GM23248 (cell line): ENCODE data around the gene RAPSN. TPM values are rescaled to one million over a fixed set of nuclear protein-coding genes. Genes with fewer than 3 reads are reported as not detected.

ENCODE experiments used
- DNase-seq: peaks from one replicate; pipeline ENCODE4 v3.0.0-alpha.2; 2015
- H2AFZ ChIP-seq: fragments of 200-600 bp; sonication (generic); 2 replicates; pipeline ENCODE4 v1.6.1; 2016; ENCODE audit warnings: antibody characterized with exemption
- H3F3A ChIP-seq: fragments of 200-600 bp; sonication (generic); 2 replicates; pipeline ENCODE4 v1.6.1; 2016; ENCODE audit warnings: mild to moderate bottlenecking, antibody characterized with exemption, mixed run types; ENCODE audit not compliant: insufficient read depth
- H3K27ac ChIP-seq: fragments of 200-600 bp; sonication (generic); 2 replicates; pipeline ENCODE4 v1.5.1; 2016; ENCODE audit warnings: mild to moderate bottlenecking
- H3K27me3 ChIP-seq: fragments of 200-600 bp; sonication (generic); replicated peaks from 2 replicates; pipeline ENCODE4 v1.6.1; 2016; ENCODE audit warnings: mild to moderate bottlenecking; ENCODE audit not compliant: insufficient read depth
- H3K36me3 ChIP-seq: fragments of 200-600 bp; sonication (generic); 2 replicates; pipeline ENCODE4 v1.6.1; 2016; ENCODE audit warnings: low read depth, mild to moderate bottlenecking
- H3K4me1 ChIP-seq: fragments of 200-600 bp; sonication (generic); 2 replicates; pipeline ENCODE4 v1.6.1; 2016; ENCODE audit warnings: mild to moderate bottlenecking; ENCODE audit not compliant: insufficient read depth
- H3K4me2 ChIP-seq: fragments of 200-600 bp; sonication (generic); one replicate; pipeline ENCODE4 v1.6.1; 2016; ENCODE audit warnings: mild to moderate bottlenecking; ENCODE audit not compliant: unreplicated experiment
- H3K4me3 ChIP-seq: fragments of 200-600 bp; sonication (generic); 2 replicates; pipeline ENCODE4 v1.5.1; 2016; ENCODE audit warnings: mild to moderate bottlenecking
- H3K79me2 ChIP-seq: fragments of 200-600 bp; sonication (generic); 2 replicates; pipeline ENCODE4 v1.6.1; 2016; ENCODE audit warnings: mild to moderate bottlenecking; ENCODE audit not compliant: insufficient read depth
- H3K9ac ChIP-seq: fragments of 200-600 bp; sonication (generic); 2 replicates; pipeline ENCODE4 v1.6.1; 2016; ENCODE audit warnings: mild to moderate bottlenecking
- H3K9me2 ChIP-seq: fragments of 200-600 bp; sonication (generic); 2 replicates; pipeline ENCODE4 v1.6.1; 2016; ENCODE audit warnings: mixed run types, mild to moderate bottlenecking, moderate library complexity; ENCODE audit not compliant: insufficient read depth
- H3K9me3 ChIP-seq: fragments of 200-600 bp; sonication (generic); one replicate; pipeline ENCODE4 v1.6.1; 2017; ENCODE audit warnings: low read depth
- H4K20me1 ChIP-seq: fragments of 200-600 bp; sonication (generic); 2 replicates; pipeline ENCODE4 v1.6.0; 2016; ENCODE audit not compliant: insufficient read depth
- EZH2 ChIP-seq: fragments of 200-600 bp; sonication (generic); IDR thresholded peaks from 2 replicates; pipeline ENCODE4 v1.6.1; 2018; ENCODE audit warnings: antibody characterized with exemption, mild to moderate bottlenecking; ENCODE audit not compliant: insufficient read depth, poor library complexity, severe bottlenecking
- EZH2phosphoT487 ChIP-seq: fragments of 200-600 bp; sonication (generic); IDR thresholded peaks from 2 replicates; pipeline ENCODE4 v1.6.1; 2018; ENCODE audit warnings: antibody characterized with exemption, moderate library complexity, mild to moderate bottlenecking, low read depth; ENCODE audit not compliant: insufficient read depth
- WGBS, 2 experiments: methylation state at CpG; one replicate each; pipeline ENCODE4 v1.1.6; 2015 to 2017; ENCODE audit warnings: low lambda C conversion rate in 2 of 2, low coverage in 1 of 2; ENCODE audit errors: missing lambda C conversion rate in 2 of 2; 5-methylcytosine and 5-hydroxymethylcytosine counted together
- in situ Hi-C: fragments of 300-500 bp; cut with MboI; formaldehyde crosslinking; loops from 2 replicates; pipeline ENCODE4 v1.15.0; 2020
- polyA plus RNA-seq: library from polyadenylated mRNA; unstranded; fragments of >200 nt; fragmentation: Nextera tagmentation; extraction: Ambion mirVana; gene quantifications from 2 replicates; pipeline ENCODE4 v1.2.1, GENCODE V29; 2016
- total RNA-seq: library from RNA; depleted of rRNA; stranded (reverse); fragments of >200 nt; shearing (Covaris generic); gene quantifications from 2 replicates; pipeline ENCODE4 v1.2.3, GENCODE V29; 2014

Gene RAPSN
- total and polyA plus RNA-seq, 2 experiments from 2014 or later: 0.11 to 0.22 TPM

DNA sequence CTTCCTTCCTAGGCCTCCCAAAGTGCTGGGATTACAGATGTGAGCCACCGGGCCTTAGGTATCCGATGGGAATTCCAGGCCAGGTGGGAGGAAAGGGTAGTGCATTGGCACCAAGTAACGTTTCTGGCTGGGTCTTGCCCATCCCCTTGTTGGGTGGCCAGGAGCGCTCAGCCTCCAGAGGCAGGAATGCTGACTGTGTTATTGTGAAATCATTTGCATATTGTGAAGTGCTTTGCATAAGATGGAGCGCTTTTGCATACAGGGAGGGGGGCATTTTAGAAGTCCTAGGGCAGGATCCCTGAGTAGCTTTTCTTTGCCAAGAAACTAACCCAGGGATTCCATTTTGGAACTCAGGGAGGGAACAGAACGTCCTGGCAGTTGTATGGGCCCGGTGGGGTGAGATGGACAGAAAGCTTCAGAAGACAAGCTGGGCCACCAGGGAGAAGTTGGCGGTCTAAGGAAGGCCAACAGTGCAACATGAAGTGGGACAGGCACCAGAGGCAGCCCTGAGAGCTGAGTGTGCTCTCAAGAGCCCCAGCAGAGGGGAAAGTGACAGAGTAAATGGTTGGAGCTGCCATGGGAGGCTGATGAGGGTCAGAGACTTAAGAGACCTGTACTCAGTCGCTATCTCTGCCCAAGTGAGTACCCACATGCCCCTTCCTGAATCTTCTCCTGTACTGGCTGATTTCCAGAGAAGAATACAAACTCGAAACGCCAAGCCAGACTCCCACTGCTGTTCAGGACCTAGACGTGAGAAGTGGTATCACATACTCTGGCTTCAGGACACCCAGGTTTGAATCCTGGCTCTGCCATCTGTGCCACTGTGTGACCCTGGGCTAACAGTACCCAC is 41.8 kb downstream of the RAPSN start:
- 41 to 43% methylated on average over 12 of the region's 12 CpGs for WGBS, 2 experiments
- no peak for TF ChIP-seq EZH2phosphoT487
- no peak for TF ChIP-seq EZH2
- H4K20me1 ChIP-seq: no peaks in the 10 kb centered on the region

GRCh38 chr11:47403571-47403970 is 45.4 kb downstream of the RAPSN start:
- 68 to 70% methylated on average over 3 of the region's 3 CpGs for WGBS, 2 experiments
- Histone ChIP-seq H4K20me1 (no peaks in the 10 kb centered on the region), H3K9me3 (no peaks in the 10 kb centered on the region), H3K4me3 (no peak overlapping the region), H3K9ac (no peak overlapping the region), H3K79me2 (peaks cover under 1% of the 10 kb centered on the region; the same call in 1 of the 2 replicates), H3K4me2 (no peak overlapping the region), H3K27ac (no peak overlapping the region), H3K4me1 (peaks cover 10% of the 10 kb centered on the region), H3K27me3 (no peaks in the 10 kb centered on the region), H2AFZ (no peak overlapping the region), H3K9me2 (no peaks in the 10 kb centered on the region), H3F3A (peaks cover 14% of the 10 kb centered on the region), H3K36me3 (no peaks in the 10 kb centered on the region)
- no peak for TF ChIP-seq EZH2
- TF ChIP-seq EZH2phosphoT487: no peak
- in situ Hi-C loops: no loop called here
- no peak for DNase-seq

More for the DNA sequence above, 41.8 kb downstream of the RAPSN start:
- Histone ChIP-seq H3K36me3 (no peaks in the 10 kb centered on the region), H3K4me2 (peak overlapping the region; percentile 97), H3K9me3 (no peaks in the 10 kb centered on the region), H3K27me3 (no peaks in the 10 kb centered on the region), H3K79me2 (peaks cover 36% of the 10 kb centered on the region), H2AFZ (peak overlapping the region; percentile 85), H3K9me2 (no peaks in the 10 kb centered on the region), H3K27ac (peak overlapping the region; percentile 100), H3F3A (peaks cover 31% of the 10 kb centered on the region), H3K9ac (peak overlapping the region; percentile 100), H3K4me3 (peak overlapping the region; percentile 81), H3K4me1 (peaks cover 29% of the 10 kb centered on the region)
- in situ Hi-C loops: no loop called here
- DNase-seq: peak; percentile 38

DNA sequence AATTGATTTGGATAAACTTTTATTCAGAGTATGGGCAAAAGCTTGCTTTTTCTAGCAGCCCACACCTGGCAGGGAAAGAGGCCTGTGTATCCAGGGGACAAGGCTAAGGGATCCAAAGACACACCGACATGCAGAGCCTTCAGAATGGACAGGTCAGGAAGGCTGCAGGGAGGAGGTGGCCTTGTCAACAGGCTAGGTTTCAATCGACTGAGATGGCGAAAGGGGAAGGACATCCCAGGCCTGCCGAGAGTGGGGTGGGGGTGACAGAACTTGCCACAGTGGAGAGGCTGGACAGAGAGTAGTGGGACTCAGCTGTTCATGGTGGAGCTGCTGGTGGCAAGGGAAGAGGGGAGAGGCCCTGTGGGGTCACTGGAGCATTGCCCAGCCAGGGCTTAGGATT is 45.8 kb downstream of the RAPSN start:
- H3K4me1 ChIP-seq: peaks cover 10% of the 10 kb centered on the region
- no peak overlapping the region for H3K9ac ChIP-seq
- H2AFZ ChIP-seq: no peak overlapping the region
- peaks cover 14% of the 10 kb centered on the region for H3F3A ChIP-seq
- H3K9me2 ChIP-seq: no peaks in the 10 kb centered on the region
- TF ChIP-seq EZH2: no peak
- no peak for TF ChIP-seq EZH2phosphoT487
- H3K36me3 ChIP-seq: no peaks in the 10 kb centered on the region
- in situ Hi-C loops: no loop called here
- H3K27ac ChIP-seq: no peak overlapping the region
- no peaks in the 10 kb centered on the region for H3K9me3 ChIP-seq
- 54 to 75% methylated on average over 4 of the region's 4 CpGs for WGBS, 2 experiments
- DNase-seq: no peak
- no peak overlapping the region for H3K4me3 ChIP-seq
- H4K20me1 ChIP-seq: no peaks in the 10 kb centered on the region
- H3K4me2 ChIP-seq: no peak overlapping the region
- H3K79me2 ChIP-seq: no peaks in the 10 kb centered on the region
- H3K27me3 ChIP-seq: no peaks in the 10 kb centered on the region

DNA sequence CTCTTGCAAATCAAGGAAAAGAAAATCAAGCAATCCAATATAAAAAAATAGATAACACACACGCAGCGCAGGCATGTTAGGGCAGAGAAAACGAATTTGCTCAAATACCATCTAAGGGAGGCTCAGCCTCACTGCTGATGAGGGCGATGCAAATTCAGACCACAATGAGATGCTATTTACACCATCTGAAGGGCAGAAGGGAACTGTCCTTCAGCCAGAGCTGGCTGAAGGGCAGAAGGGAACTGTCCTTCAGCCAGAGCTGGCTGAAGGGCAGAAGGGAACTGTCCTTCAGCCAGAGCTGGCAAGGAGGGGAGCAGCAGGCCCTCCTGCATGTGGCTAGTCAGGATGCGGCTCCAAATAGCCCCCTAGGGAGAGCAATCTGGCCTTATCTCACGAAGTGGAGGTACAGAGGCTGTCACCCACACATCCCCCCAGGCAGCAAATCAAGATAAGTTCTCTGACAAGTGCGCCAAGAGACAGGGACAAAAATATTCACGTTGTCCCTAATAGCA is 48.1 kb downstream of the RAPSN start:
- no peaks in the 10 kb centered on the region for H3K79me2 ChIP-seq
- H3F3A ChIP-seq: peaks cover 5% of the 10 kb centered on the region; the same call in 1 of the 2 replicates
- no peak overlapping the region for H3K4me3 ChIP-seq
- DNase-seq: peak; percentile 24
- no peaks in the 10 kb centered on the region for H3K9me3 ChIP-seq
- H2AFZ ChIP-seq: peak overlapping the region; percentile 75; the same call in 1 of the 2 replicates
- no peaks in the 10 kb centered on the region for H3K4me1 ChIP-seq
- H3K27me3 ChIP-seq: no peaks in the 10 kb centered on the region
- 0 out of 2 replicates have a peak overlapping the region, but pooled peaks have one; percentile 21 for H3K9ac ChIP-seq
- WGBS, 2 experiments: 30 to 31% methylated on average over 8 of the region's 8 CpGs
- in situ Hi-C loops: no loop called here
- TF ChIP-seq EZH2 (no peak), EZH2phosphoT487 (no peak)
- H3K27ac ChIP-seq: no peak overlapping the region
- H3K9me2 ChIP-seq: no peaks in the 10 kb centered on the region
- no peaks in the 10 kb centered on the region for H4K20me1 ChIP-seq
- H3K36me3 ChIP-seq: no peaks in the 10 kb centered on the region
- H3K4me2 ChIP-seq: peak overlapping the region; percentile 23
